Tibial artery (tissue), 4 donors: ENCODE data around the gene RARS1.
A peak's percentile ranks its signal among the peaks of the same experiment; 100 is the strongest.

ENCODE experiments used
- DNase-seq, 2 donors: peaks; one replicate each; pipeline ENCODE4 v3.0.0-alpha.2; 2019
- H3K27ac ChIP-seq, 2 donors: fragments of 200-600 bp; sonication (generic) in 1 of 2; 1 replicate in 1 of 2; 2 replicates in 1 of 2; pipeline ENCODE4 v1.5.1; 2018 to 2019; ENCODE audit warnings: mild to moderate bottlenecking in 1 of 2
- H3K27me3 ChIP-seq, 2 donors: fragments of 200-600 bp; sonication (generic) in 1 of 2; one replicate each; pipeline versions ENCODE4 v1.5.1 to v1.6.0; 2016 to 2019
- H3K36me3 ChIP-seq, 3 donors: fragments of 200-600 bp; sonication (generic) in 2 of 3; one replicate each; pipeline ENCODE4 v1.5.1; 2016 to 2019; ENCODE audit warnings: mild to moderate bottlenecking in 2 of 3
- H3K4me1 ChIP-seq, 4 donors: fragments of 200-600 bp; sonication (generic) in 2 of 4; 1 replicate in 3 of 4; 2 replicates in 1 of 4; pipeline ENCODE4 v1.5.1; 2016 to 2019
- H3K4me3 ChIP-seq, 2 donors: fragments of 200-600 bp; sonication (generic) in 1 of 2; 1 replicate in 1 of 2; 2 replicates in 1 of 2; pipeline ENCODE4 v1.5.1; 2018 to 2019; ENCODE audit warnings: mild to moderate bottlenecking in 2 of 2
- H3K9me3 ChIP-seq, 3 donors: fragments of 200-600 bp; sonication (generic) in 1 of 3; one replicate each; pipeline ENCODE4 v1.5.1; 2016 to 2019
- CTCF ChIP-seq, 2 experiments: fragments of 200-600 bp in 1 of 2; fragments of 450-650 bp in 1 of 2; IDR thresholded peaks; one replicate each; pipeline ENCODE4 v1.5.1; 2017 to 2019; ENCODE audit warnings: antibody characterized with exemption in 2 of 2, mild to moderate bottlenecking in 1 of 2, moderate library complexity in 1 of 2
- intact Hi-C: fragments of 100-400 bp; cut with DNase I; formaldehyde crosslinking; loops from one replicate; pipeline ENCODE4 v1.15.0; 2023; ENCODE audit warnings: low total_unique reads

The RARS1 gene

GRCh38 chr5:168537176-168537575 is 50.9 kb downstream of the RARS1 start:
- Histone ChIP-seq H3K27me3 (peaks cover 0 to 16% of the 10 kb centered on the region in 2 donors), H3K4me3 (no peak overlapping the region), H3K9me3 (no peaks in the 10 kb centered on the region), H3K36me3 (no peaks in the 10 kb centered on the region), H3K27ac (no peak overlapping the region), H3K4me1 (no peaks in the 10 kb centered on the region)
- no peak for DNase-seq
- no peak for TF ChIP-seq CTCF (IDR thresholded peaks at IDR 0.05)
- intact Hi-C loops = no loop called here

- H3K27me3 ChIP-seq = no peaks in the 10 kb centered on the region
- intact Hi-C loops = no loop called here
- no peak for TF ChIP-seq CTCF (IDR thresholded peaks at IDR 0.05)
- no peak overlapping the region for H3K27ac ChIP-seq
- peaks cover 0 to 23% (median 0%) of the 10 kb centered on the region in 4 donors for H3K4me1 ChIP-seq
- no peak overlapping the region for H3K4me3 ChIP-seq
- no peaks in the 10 kb centered on the region for H3K9me3 ChIP-seq
- H3K36me3 ChIP-seq = peaks cover 6 to 13% (median 8%) of the 10 kb centered on the region in 3 donors
- no peak for DNase-seq
These were observed 63.3 kb downstream of the RARS1 start for GRCh38 chr5:168549554-168549953.

- no peak for TF ChIP-seq CTCF (IDR thresholded peaks at IDR 0.05)
- Histone ChIP-seq H3K36me3 (peaks cover 6 to 13% (median 12%) of the 10 kb centered on the region in 3 donors), H3K27ac (no peak overlapping the region), H3K4me1 (peaks cover 0 to 23% (median 0%) of the 10 kb centered on the region in 4 donors), H3K9me3 (no peaks in the 10 kb centered on the region), H3K4me3 (no peak overlapping the region), H3K27me3 (no peaks in the 10 kb centered on the region)
- no peak for DNase-seq
- intact Hi-C loops = no loop called here
These were observed 64.4 kb downstream of the RARS1 start for GRCh38 chr5:168550656-168551055.

GRCh38 chr5:168552146-168552545 is 65.9 kb downstream of the RARS1 start:
- Histone ChIP-seq H3K4me1 (peaks cover 0 to 23% (median 0%) of the 10 kb centered on the region in 4 donors), H3K4me3 (no peak overlapping the region), H3K9me3 (no peaks in the 10 kb centered on the region), H3K27me3 (no peaks in the 10 kb centered on the region), H3K27ac (peak overlapping the region; percentile 48 to 51), H3K36me3 (peaks cover 8 to 24% (median 19%) of the 10 kb centered on the region in 3 donors)
- no peak for TF ChIP-seq CTCF (IDR thresholded peaks at IDR 0.05)
- no peak for DNase-seq
- intact Hi-C loops = no loop called here

GRCh38 chr5:168553377-168554130 is 67.3 kb downstream of the RARS1 start:
- peaks cover 21 to 38% (median 33%) of the 10 kb centered on the region in 3 donors for H3K36me3 ChIP-seq
- no peak overlapping the region for H3K27ac ChIP-seq
- no peak for TF ChIP-seq CTCF (IDR thresholded peaks at IDR 0.05)
- H3K27me3 ChIP-seq = no peaks in the 10 kb centered on the region
- peaks cover 0 to 23% (median 0%) of the 10 kb centered on the region in 4 donors for H3K4me1 ChIP-seq
- DNase-seq = no peak
- intact Hi-C loops = no loop called here
- no peak overlapping the region for H3K4me3 ChIP-seq
- H3K9me3 ChIP-seq = no peaks in the 10 kb centered on the region
